HG02840 (cell line): ENCODE data around the gene XPC.
"Not testable (repeated sequence)": the region's sequence is repeated elsewhere in the genome, so short reads cannot be mapped to it uniquely, and the experiment has no call there.

Experiments
- ATAC-seq: cut with Tn5 transposase; IDR thresholded peaks from one replicate; pipeline ENCODE4 v1.9.1; 2021; ENCODE audit warnings: mild to moderate bottlenecking, moderate library complexity, moderate number of reproducible peaks; ENCODE audit not compliant: unreplicated experiment, low FRiP score

XPC gene

DNA sequence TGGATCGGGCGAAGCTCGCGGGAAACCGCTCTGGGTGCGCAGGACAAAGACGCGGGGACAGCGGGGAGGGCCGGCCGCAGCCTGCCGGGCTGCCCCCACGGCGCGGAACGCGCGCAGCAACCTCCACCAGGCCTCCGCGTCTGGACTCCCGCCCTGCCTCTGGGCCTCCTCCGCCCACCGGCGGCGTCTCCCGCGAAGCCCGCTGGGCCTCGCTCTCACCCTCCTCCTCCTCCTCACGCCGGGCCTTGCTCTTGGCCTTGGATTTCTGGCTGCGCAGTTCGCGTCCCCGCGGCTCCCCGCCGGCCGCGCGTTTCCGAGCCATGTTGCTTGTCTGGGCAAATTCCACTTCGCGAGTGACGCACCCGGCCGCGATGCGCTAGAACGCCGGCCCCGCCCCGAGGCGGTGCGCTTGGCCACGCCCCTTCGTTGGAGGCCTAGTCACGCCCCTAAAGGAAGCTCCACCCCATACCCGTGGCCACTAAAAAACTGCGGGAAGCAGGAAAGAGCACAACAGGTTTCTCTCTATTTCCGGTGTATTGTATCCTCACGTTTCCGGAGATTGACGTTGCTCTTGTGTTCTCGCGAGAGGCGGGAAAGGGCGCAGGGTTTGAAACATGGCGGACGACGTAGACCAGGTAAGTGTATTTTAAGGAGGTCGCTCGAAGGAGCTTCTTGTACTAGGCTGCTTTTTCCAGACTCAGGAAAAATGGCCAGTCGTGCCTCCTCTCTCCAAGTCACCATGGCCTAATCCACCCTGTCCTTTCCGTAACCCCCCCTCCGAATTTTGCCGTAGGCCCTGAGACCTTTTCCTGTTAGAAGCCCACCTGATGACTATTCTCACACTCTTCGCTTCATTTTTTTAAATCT, at the start of gene XPC, which contains the start of gene LSM3:
TSS of gene XPC (minus strand) at position 355 of the 867 bp plus-strand sequence. CDS start at position 322, 33 bp downstream.
TSS of gene LSM3 (plus strand) at position 571 of the 867 bp plus-strand sequence. CDS start at position 615, 44 bp downstream.
- peak; percentile 91 for ATAC-seq

DNA sequence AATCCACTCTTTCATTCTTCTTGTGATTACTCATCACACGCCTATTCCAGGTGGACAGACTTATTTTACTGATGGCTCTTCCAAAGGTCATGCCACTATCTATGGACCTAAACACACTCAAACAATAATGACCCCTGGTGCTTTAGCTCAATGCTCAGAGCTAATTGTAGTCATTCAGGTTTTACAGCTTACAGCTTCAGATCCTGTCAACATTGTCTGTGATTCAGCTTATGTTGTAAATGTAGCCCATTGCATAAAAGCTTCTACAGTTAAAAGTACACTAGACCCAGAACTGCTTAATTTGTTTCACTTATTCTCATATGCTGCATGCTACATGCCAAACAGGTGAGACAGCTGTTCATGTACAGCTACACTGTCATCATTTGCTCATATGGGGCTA, 49.5 kb upstream of the XPC start:
- ATAC-seq, result no peak

DNA sequence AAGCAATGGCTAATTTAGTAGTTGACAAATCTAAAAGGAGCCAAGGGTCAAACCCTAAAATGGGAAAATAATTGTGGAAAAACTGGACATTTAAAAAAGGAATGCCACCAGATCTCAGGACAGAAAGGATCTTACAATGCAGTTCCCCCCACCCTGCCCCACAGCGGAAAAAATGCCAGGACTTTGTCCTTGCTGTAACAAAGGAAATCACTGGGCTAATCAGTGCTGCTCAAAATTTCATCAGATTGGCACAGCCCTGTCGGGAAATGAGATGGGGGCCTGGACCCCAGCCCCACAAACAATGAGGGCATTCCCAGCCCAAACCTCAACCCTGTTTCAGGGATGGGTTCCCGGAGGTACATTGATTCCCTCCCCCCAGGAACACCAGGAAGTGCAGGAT, 48.0 kb upstream of the XPC start:
- not testable (repeated sequence) for ATAC-seq

DNA sequence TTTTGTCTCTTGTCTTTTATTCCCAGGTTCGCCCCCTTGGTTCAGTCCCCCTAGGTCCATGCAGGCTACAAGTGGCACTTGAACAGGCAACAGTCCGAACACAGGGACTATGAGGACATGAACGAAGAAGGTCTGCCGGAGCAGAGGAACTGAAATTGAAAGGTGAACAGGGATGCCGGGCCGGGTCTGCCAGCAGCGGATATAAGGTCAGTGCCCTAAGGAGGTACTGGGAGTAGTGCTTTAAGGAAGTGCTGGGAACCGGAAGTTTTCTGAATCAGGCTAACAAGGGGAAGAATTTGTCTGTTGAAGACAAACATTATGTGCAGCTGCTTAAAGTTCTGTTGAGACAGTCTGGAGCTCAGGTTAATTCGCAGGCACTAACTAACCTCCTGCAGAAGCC, 47.0 kb upstream of the XPC start:
- no peak for ATAC-seq

DNA sequence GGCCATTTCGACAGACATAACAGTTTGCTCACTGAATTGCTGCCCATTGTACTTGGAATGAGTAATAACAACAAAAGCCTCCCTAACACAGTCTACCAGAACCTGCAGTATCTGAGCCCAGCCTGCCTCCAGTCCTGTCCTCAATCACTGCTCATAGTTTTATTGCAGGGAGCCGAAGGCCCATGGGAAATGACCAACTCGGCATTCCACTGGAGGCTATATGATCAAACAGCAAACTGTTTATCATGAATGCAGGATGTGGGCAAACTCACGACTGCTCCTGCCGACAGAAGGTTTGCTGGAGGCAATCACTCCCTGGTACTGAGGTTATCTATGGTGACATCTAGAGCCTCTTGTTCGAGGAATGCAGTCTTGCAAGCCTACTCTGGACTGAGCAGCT, 46.5 kb upstream of the XPC start:
- ATAC-seq, result no peak

DNA sequence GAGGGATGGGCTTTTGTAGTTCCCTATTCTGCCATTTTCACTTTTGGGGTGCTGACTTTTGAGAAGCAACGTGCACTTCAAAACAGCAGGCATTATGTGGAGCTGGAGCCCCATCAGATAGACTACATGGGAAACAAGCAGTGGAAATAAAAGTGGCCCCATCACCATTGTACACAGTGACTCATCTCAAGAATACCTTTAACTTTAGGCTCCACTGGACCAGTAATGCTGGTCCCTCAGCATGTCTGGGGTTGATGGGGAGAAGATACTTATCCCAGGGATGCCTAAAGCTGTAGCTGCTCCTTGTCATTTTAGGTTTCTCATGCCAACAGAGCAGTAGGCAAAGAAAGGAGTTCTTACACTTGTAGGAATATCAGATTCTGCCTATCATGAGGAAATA, 45.2 kb upstream of the XPC start:
- no peak for ATAC-seq

DNA sequence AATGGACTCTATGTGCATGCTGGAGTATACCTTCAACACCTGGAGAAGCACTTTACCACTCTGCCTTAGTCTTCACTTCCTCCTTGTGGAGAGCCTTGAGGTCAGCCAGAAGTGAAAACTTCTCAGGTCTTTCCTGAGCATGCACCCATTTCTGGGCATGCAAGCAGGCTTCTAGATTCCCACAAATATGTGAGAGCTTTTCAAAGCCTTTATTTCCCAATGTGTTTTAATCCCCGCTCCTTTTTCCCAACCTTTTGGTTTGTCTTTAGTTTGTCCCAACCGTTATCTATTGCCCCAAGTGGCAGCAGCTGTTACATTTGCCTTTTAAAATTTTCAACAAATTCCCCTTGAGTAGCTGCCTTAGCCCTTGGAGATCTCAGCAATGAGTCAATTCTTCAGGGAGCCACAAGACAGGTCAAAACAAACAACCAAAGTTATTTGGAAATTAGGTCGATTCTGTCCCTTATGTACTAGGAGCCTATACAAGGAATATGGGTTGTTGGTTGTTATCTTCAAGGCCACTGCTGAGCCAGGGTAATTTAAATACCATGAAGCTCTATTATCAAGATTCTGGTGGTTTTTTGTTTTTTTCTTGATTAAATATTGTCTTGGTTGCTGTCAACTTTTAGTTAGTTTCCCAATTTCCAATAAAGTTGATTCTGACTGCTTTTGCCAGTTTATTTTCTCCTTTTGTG, 44.6 kb upstream of the XPC start:
- ATAC-seq, result no peak

DNA sequence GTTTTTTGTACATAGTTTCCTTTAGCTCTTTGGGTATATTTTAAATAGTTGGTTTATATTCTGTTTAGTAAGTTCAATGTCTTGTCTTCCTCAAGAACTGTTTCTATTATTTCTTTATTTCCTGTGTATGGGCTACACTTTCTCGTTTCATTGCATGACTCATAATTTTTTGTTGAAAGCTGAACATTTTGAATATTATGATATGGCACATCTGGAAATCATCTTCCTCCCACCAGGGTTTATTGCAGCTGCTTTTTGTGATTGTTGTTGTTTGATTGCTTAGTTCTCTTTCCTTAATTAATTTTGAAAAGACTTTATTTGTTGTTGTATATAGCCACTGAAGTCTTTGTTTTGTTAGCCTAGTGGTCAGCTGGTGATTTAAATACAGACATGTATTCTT, 44.1 kb upstream of the XPC start:
- ATAC-seq, result no peak

DNA sequence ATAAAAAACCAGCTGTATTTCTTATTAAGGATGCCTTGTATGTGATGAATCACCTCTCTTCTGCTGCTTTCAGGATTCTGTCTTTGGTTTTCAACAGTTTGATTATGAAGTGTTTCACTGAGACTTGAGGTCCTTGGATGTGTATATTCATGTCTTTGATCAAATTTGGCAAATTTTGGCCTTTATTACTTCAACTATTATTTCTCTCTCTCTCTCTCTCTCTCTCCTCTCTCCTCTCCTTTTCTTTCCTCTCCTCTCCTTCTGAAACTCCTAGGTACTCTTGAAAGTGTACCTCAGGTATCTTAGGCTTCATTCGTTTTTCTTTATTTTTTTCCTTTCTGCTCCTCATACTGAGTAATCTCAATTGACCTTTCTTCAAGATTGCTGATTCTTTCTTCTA, 43.5 kb upstream of the XPC start:
- ATAC-seq, result no peak

DNA sequence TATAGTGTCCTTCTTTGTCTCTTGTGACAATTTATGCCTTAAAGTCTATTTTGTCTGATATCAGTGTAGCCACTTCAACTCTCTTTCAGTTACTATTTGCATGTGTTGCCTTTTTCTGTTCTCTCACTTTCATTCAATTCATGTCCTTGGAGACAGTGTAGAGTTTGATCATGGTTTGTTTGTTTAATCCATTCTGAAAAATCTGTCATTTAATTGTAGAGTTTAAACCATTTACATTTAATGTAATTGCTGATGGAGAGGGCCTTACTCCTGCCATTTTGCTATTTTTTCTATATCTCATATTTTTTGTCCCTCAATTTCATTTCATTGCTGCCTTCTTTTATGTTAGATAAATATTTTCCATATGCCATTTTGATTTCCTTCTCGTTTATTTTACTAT, 42.5 kb upstream of the XPC start:
- no peak for ATAC-seq

DNA sequence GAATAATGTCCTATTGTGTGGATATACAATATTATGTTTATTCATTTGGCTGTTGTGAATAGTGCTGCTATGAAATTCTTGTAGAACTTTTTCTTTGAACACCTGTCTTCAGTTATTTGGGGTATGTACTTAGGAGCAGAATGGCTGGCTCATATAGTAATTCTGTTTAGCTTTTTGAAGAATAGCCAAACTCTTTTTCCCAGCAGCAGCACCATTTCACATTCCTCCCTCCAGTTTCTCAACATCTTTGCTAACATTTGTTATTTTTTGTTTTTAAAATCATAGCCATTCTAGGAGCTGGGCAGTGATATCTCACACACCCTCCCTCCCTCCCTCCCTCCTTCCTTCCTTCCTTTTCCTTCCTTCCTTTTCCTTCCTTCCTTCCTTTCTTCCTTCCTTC, 40.0 kb upstream of the XPC start:
- ATAC-seq, result no peak

DNA sequence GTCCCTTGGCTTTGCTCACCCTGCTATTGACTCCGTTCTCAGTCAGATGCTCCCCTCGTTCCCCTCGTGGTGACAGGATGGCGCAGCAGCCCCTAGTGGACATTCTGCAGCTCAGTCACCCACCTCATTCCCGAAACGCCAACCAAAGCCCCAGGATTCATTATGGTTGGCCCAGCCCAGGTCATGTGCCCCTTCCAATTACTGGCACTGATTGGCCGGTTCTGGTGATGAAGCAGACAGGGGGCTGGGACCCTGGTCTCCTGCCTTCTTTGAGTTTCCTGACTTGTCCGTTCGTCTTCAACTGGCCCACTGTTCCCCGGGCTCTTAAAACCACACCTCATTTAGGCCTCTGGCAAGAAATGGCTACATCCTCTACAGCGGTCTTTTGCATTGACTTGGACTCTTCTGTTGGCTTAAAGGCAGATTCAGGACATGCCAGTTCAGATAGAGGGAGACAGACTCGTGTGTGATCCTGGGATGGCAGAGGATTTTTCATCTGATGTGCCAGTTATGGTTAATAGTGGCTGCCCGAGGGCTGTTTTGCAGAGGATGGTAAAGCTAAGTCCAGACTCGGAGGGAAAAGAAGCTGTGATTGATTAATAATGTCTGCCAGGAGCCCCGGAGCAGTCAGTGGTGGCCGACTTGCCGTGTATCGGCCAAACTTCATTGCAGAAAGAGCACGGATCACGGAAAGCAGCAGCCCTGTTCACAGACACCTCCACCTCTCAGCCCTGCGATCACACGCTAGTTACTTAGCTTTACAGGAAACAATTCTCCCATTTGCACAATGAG, 38.1 kb upstream of the XPC start:
- no peak for ATAC-seq

DNA sequence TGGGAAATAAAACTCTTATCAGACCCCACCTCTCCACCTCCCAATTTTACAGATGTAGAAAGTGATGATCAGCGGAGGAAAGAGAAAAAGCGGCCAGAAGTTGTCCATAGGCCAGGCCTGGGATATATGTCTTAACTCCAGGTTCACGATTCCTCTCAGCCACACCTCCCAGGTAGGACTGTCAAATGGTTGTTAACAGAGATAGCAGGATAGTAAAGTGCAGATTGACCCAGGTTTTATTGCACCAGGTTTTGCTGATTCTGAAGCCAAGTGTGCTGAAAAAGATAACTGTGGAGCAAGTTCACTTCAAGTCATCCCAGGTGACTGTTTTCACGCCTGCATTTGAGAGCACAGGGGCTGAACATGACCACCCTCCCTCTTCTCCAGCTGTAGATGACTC, 36.4 kb upstream of the XPC start:
- no peak for ATAC-seq

DNA sequence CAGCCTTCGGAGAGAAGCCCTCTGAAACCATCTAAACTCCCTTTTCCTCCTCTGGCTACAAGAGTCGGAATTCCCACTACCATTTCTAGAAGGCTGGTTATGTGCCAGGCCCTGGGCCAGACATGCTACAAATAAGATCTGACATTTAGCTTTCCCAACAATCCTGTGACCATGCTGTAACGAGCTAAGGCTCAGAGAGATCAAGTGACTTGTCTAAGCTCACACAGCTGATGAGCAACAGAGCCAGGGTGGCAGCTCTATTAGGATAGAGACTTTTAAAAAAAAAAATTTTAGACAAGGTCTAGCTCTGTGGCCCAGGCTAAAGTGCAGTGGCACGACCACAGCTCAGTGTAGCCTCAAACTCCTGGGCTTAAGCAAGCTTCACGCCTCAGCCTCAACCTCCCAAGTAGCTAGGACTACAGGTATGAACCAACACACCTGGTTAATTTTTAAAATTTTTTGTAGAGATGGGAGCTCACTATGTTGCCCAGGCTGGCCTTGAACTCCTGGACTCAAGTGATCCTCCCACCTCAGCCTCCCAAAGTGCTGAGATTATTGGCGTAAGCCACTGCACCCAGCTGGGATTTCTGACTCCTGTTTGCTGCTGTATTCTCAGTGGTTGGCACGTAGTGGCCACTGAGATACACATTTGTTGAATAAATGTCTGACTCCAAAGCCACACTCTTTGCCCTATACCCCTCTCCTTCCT, 34.8 kb upstream of the XPC start:
- ATAC-seq, result no peak

DNA sequence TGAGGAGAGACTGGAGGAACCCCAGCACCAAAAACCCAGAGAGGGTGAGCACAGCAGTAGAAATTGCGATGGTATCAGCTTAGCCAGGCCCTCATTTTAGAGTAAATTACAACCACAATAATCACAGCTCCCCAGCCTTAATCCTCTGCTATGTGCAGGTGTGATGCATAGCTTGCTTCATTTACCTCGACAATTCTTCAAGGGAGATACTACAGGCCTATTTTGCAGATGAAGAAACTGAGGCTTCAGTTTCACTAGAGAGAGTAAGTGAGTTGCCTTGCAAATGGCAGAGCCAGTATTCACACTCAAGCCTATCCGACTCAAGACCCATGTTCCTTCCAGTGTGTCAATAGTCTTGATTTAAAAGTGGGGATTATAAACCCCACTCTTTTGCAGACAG, 33.6 kb upstream of the XPC start:
- ATAC-seq, result no peak

DNA sequence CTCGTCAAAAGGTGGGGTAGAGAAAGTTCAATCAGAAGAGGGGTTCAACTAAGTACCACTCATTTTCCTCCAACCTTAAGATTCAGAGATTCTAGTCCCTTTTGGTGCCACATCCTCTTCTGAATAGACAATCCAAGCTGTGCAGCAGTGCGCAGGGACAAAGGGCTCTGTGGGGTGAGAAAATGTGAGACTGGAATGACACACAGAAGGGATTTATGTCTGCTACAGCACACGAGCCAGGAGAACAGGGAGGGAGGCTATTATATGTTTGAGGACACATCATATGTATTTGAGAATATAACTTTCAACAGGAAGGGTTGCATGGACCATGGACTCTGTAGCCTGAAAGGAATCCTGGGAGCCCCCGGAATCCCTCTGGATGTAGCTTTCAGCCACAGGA, 33.2 kb upstream of the XPC start:
- ATAC-seq, result no peak

DNA sequence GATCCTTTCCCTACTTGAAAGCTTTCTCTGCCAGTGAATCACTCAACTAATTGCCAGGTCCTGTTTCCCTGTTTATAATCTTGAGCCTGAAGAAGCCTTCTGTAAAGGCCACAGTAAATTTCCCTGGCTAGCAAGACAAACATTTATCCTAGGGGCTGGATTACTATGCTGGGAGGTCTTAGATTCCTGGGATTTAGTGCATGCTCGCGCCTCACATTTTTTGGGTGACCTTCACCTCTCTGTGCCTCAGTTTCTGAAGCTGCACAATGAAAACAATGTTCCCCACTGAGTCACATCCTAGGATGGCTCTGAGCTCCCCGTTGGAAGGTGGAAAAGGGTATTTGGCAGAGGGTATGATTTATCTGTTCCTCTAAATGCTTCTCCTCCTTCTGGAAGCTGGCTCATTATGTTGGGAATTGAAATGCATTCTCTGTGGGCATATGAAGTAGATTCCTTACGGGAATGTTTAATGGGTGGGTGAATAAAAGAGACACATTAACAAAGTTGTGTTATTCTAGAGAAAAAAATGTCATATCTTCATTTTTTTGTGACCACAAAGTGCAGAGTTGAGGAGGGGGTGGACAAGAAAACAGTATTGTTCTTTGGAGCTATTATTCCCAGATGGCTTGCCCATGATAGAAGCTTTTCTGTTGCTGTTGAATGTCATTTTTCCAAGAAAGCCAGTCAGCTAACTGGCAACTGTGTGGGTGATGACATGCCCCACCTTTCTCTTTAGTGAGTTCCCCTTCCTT, 32.6 kb upstream of the XPC start:
- ATAC-seq, result no peak

DNA sequence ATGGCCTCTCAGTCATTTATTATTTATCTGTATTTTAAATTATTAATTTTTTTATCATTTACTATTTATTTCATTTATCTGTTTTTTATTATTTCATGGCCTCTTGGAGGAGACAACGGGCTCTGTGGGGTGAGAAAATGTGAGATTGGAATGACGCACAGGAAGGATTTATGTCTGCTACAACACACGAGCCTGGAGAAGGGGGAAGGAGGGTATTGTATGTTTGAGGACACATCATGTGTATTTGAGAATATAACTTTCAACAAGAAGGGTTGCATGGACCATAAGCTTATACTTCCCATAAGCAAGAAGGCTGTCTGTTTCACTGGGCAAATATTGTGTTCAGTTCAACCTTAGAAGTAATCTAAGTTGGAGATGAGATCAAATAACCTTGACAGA, 31.9 kb upstream of the XPC start:
- ATAC-seq, result no peak

DNA sequence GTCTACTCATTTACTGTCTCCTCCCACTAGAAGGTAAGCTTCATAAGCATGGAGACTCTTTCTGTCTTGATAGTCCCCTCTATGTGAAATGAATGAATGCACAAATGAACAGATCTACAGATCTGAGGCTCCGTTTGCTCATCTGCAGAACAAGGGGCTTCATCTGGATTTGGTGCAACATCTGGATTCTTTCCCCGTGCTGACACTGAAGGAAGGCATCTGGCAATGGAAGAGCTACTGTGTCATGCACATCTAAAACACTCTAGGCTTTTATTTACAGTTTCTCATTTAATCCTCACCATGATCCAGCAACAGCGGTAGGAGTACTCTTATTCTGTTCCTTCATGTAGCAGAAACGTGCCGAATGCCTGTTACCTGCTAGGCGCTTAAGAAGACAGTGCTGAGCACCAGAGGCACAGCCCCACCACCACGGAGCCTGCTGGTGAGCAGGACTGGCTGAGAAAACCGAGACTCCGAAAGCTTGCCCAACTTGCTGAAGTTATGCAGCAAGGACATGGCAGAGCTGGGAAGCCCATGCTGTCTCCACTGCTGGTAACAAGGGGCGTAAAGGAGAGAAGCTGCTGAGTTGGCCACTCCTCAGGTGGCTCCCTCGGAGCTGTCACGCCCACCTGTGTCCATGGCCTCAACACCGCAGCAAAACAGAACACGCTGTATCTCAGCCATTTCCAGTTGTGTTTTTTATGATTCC, 31.3 kb upstream of the XPC start:
- no peak for ATAC-seq
